Effector memory CD4-positive, alpha-beta T cell (primary cell): ENCODE data around the gene ZNF57.
"Not testable (repeated sequence)": the region's sequence is repeated elsewhere in the genome, so short reads cannot be mapped to it uniquely, and the experiment has no call there.

Experiments
- DNase-seq, 3 donors: peaks; one replicate each; pipeline ENCODE4 v3.0.0-alpha.2; 2020
- H3K27ac ChIP-seq: 2 replicates; pipeline ENCODE4 v1.7.0; 2013; ENCODE audit warnings: mild to moderate bottlenecking, low read length, moderate library complexity; ENCODE audit not compliant: insufficient read depth, poor library complexity, severe bottlenecking
- H3K27me3 ChIP-seq: replicated peaks from 2 replicates; pipeline ENCODE4 v1.7.0; 2013; ENCODE audit warnings: mild to moderate bottlenecking, low read length; ENCODE audit not compliant: insufficient read depth, control insufficient read depth, poor library complexity, severe bottlenecking
- H3K36me3 ChIP-seq: 2 replicates; pipeline ENCODE4 v1.7.0; 2013; ENCODE audit warnings: mild to moderate bottlenecking, low read length, moderate library complexity; ENCODE audit not compliant: control insufficient read depth, insufficient read depth
- H3K4me1 ChIP-seq: 2 replicates; pipeline ENCODE4 v1.7.0; 2013; ENCODE audit warnings: low read length, mild to moderate bottlenecking; ENCODE audit not compliant: control insufficient read depth, insufficient read depth, poor library complexity, severe bottlenecking
- H3K4me3 ChIP-seq: 2 replicates; pipeline ENCODE4 v1.7.0; 2013; ENCODE audit warnings: low read length, low read depth, mild to moderate bottlenecking; ENCODE audit not compliant: insufficient read depth, poor library complexity, severe bottlenecking
- H3K9me3 ChIP-seq: 2 replicates; pipeline ENCODE4 v1.7.0; 2013; ENCODE audit warnings: mild to moderate bottlenecking, low read length, moderate library complexity; ENCODE audit not compliant: control insufficient read depth

ZNF57 gene

GRCh38 chr19:2926341-2927031 lies 25.8 kb downstream of the ZNF57 start:
- Histone ChIP-seq H3K4me3 (no peak overlapping the region), H3K4me1 (no peaks in the 10 kb centered on the region), H3K9me3 (no peaks in the 10 kb centered on the region), H3K36me3 (no peaks in the 10 kb centered on the region), H3K27me3 (no peaks in the 10 kb centered on the region), H3K27ac (no peak overlapping the region)
- DNase-seq = no peak

GRCh38 chr19:2927032-2927430 lies 26.3 kb downstream of the ZNF57 start:
- H3K4me3 ChIP-seq = no peak overlapping the region
- no peak overlapping the region for H3K27ac ChIP-seq
- no peaks in the 10 kb centered on the region for H3K27me3 ChIP-seq
- DNase-seq = no peak
- H3K9me3 ChIP-seq = no peaks in the 10 kb centered on the region
- no peaks in the 10 kb centered on the region for H3K36me3 ChIP-seq
- H3K4me1 ChIP-seq = no peaks in the 10 kb centered on the region

GRCh38 chr19:2933490-2933910 lies 32.8 kb downstream of the ZNF57 start:
- Histone ChIP-seq H3K27ac (no peak overlapping the region), H3K36me3 (peaks cover 27% of the 10 kb centered on the region), H3K9me3 (peaks cover 16% of the 10 kb centered on the region), H3K4me1 (no peaks in the 10 kb centered on the region), H3K27me3 (no peaks in the 10 kb centered on the region), H3K4me3 (no peak overlapping the region)
- no peak for DNase-seq

GRCh38 chr19:2935863-2936262 lies 35.1 kb downstream of the ZNF57 start:
- not testable (repeated sequence) for H3K27ac ChIP-seq, H3K4me1 ChIP-seq, DNase-seq, H3K4me3 ChIP-seq, H3K27me3 ChIP-seq
- peaks cover 32% of the 10 kb centered on the region for H3K36me3 ChIP-seq
- H3K9me3 ChIP-seq = peaks cover 16% of the 10 kb centered on the region

- H3K9me3 ChIP-seq = no peaks in the 10 kb centered on the region
- H3K4me1 ChIP-seq = peaks cover 12% of the 10 kb centered on the region
- H3K4me3 ChIP-seq = no peak overlapping the region
- H3K36me3 ChIP-seq = peaks cover 9% of the 10 kb centered on the region
- DNase-seq = no peak
- H3K27ac ChIP-seq = no peak overlapping the region
- no peaks in the 10 kb centered on the region for H3K27me3 ChIP-seq
These were observed 42.4 kb downstream of the ZNF57 start for GRCh38 chr19:2942928-2943640.

- no peak for DNase-seq
- H3K27me3 ChIP-seq = no peaks in the 10 kb centered on the region
- H3K9me3 ChIP-seq = no peaks in the 10 kb centered on the region
- H3K27ac ChIP-seq = peak overlapping the region; percentile 75
- peaks cover 3% of the 10 kb centered on the region for H3K36me3 ChIP-seq
- H3K4me1 ChIP-seq = peaks cover 15% of the 10 kb centered on the region
- H3K4me3 ChIP-seq = peak overlapping the region; percentile 61
These were observed 43.7 kb downstream of the ZNF57 start for GRCh38 chr19:2944403-2944774.

- peaks cover 21% of the 10 kb centered on the region for H3K4me1 ChIP-seq
- H3K27me3 ChIP-seq = no peaks in the 10 kb centered on the region
- H3K4me3 ChIP-seq = peak within 1 kb of the TSS; percentile 61
- peak; percentile 96 to 99 (median 99) for DNase-seq
- H3K9me3 ChIP-seq = no peaks in the 10 kb centered on the region
- peak within 1 kb of the TSS; percentile 75 for H3K27ac ChIP-seq
- no peaks in the 10 kb centered on the region for H3K36me3 ChIP-seq
These were observed 44.2 kb downstream of the ZNF57 start, which contains the start of gene ZNF77 for GRCh38 chr19:2944775-2945574. Gene ZNF77 (minus strand): TSS chr19:2944971. CDS start chr19:2944840, 131 bp downstream.

- Histone ChIP-seq H3K36me3 (no peaks in the 10 kb centered on the region), H3K4me3 (peak overlapping the region; percentile 61), H3K27me3 (no peaks in the 10 kb centered on the region), H3K9me3 (no peaks in the 10 kb centered on the region), H3K27ac (peak overlapping the region; percentile 75), H3K4me1 (peaks cover 21% of the 10 kb centered on the region)
- no peak for DNase-seq
These were observed 45.0 kb downstream of the ZNF57 start for GRCh38 chr19:2945575-2946184.

GRCh38 chr19:2949939-2950285 lies 49.2 kb downstream of the ZNF57 start:
- peaks cover 14% of the 10 kb centered on the region for H3K4me1 ChIP-seq
- H3K27ac ChIP-seq = peak overlapping the region; percentile 98
- no peaks in the 10 kb centered on the region for H3K36me3 ChIP-seq
- DNase-seq = no peak
- H3K27me3 ChIP-seq = no peaks in the 10 kb centered on the region
- no peaks in the 10 kb centered on the region for H3K9me3 ChIP-seq
- H3K4me3 ChIP-seq = peak overlapping the region; percentile 84
